CD4-positive, CD25-positive, alpha-beta regulatory T cell (primary cell): ENCODE results near the gene NXPH3. TPM values are rescaled to one million over a fixed set of nuclear protein-coding genes. Genes with fewer than 3 reads are reported as not detected.
A peak's percentile ranks its signal among the peaks of the same experiment; 100 is the strongest.

ENCODE experiments used
- ATAC-seq, 2 donors: fragments of 150-1000 bp; cut with Tn5 transposase; one replicate each; pipeline ENCODE4 v1.10.0; 2021; ENCODE audit warnings: low read depth in 2 of 2, moderate number of reproducible peaks in 2 of 2, moderate library complexity in 1 of 2
- DNase-seq, 3 donors: peaks; one replicate each; pipeline versions ENCODE4 v3.0.0 to v3.0.0-alpha.2; 2012 to 2022; ENCODE audit warnings: mixed read lengths in 1 of 3
- H3K27ac ChIP-seq: one replicate; pipeline ENCODE4 v1.7.0; 2013; ENCODE audit warnings: mild to moderate bottlenecking, low read length; ENCODE audit not compliant: insufficient read depth, poor library complexity, severe bottlenecking
- H3K27me3 ChIP-seq: one replicate; pipeline ENCODE4 v1.7.0; 2013; ENCODE audit warnings: low read length; ENCODE audit not compliant: control insufficient read depth, insufficient read depth
- H3K36me3 ChIP-seq: one replicate; pipeline ENCODE4 v1.7.0; 2013; ENCODE audit warnings: mild to moderate bottlenecking, low read length, moderate library complexity; ENCODE audit not compliant: control insufficient read depth, insufficient read depth
- H3K4me1 ChIP-seq: 2 replicates; pipeline ENCODE4 v1.7.0; 2013; ENCODE audit warnings: mild to moderate bottlenecking, low read length; ENCODE audit not compliant: insufficient read depth, control insufficient read depth, poor library complexity, severe bottlenecking
- H3K4me3 ChIP-seq: one replicate; pipeline ENCODE4 v1.7.0; 2013; ENCODE audit warnings: low read depth, mild to moderate bottlenecking, low read length, moderate library complexity
- H3K9me3 ChIP-seq, 2 experiments: 1 replicate in 1 of 2; 2 replicates in 1 of 2; pipeline ENCODE4 v1.7.0; 2013; ENCODE audit warnings: low read length in 2 of 2, mild to moderate bottlenecking in 1 of 2, moderate library complexity in 1 of 2; ENCODE audit not compliant: control insufficient read depth in 2 of 2
- H3K27ac Mint-ChIP-seq, 3 donors: one replicate each; pipeline ENCODE4 v1.8.0; 2020 to 2022; ENCODE audit warnings: mild to moderate bottlenecking in 3 of 3, mixed read lengths in 3 of 3, moderate library complexity in 2 of 3
- H3K27me3 Mint-ChIP-seq: one replicate; pipeline ENCODE4 v1.8.0; 2022; ENCODE audit warnings: mild to moderate bottlenecking, mixed read lengths
- H3K36me3 Mint-ChIP-seq: one replicate; pipeline ENCODE4 v1.8.0; 2020; ENCODE audit warnings: mixed read lengths
- H3K4me1 Mint-ChIP-seq, 4 donors: one replicate each; pipeline ENCODE4 v1.8.0; 2020 to 2022; ENCODE audit warnings: mixed read lengths in 4 of 4, mild to moderate bottlenecking in 1 of 4
- H3K4me3 Mint-ChIP-seq, 4 donors: one replicate each; pipeline ENCODE4 v1.8.0; 2020 to 2022; ENCODE audit warnings: mild to moderate bottlenecking in 4 of 4, mixed read lengths in 4 of 4, moderate library complexity in 3 of 4
- H3K9me3 Mint-ChIP-seq, 7 donors: one replicate each; pipeline ENCODE4 v1.8.0; 2020 to 2022; ENCODE audit warnings: mixed read lengths in 7 of 7, mild to moderate bottlenecking in 3 of 7, moderate library complexity in 2 of 7
- polyA plus RNA-seq, 4 donors: library from polyadenylated mRNA; unstranded; fragments of 300-500 nt; fragmentation: Illumina TruSeq; gene quantifications; one replicate each; pipeline ENCODE4 v1.2.3, GENCODE V29; 2021
- total RNA-seq: library from RNA; stranded (reverse); gene quantifications from one replicate; pipeline ENCODE4 v1.2.3, GENCODE V29; 2022

The NXPH3 gene
- total and polyA plus RNA-seq, 5 donors from 2014 or later = not detected

DNA sequence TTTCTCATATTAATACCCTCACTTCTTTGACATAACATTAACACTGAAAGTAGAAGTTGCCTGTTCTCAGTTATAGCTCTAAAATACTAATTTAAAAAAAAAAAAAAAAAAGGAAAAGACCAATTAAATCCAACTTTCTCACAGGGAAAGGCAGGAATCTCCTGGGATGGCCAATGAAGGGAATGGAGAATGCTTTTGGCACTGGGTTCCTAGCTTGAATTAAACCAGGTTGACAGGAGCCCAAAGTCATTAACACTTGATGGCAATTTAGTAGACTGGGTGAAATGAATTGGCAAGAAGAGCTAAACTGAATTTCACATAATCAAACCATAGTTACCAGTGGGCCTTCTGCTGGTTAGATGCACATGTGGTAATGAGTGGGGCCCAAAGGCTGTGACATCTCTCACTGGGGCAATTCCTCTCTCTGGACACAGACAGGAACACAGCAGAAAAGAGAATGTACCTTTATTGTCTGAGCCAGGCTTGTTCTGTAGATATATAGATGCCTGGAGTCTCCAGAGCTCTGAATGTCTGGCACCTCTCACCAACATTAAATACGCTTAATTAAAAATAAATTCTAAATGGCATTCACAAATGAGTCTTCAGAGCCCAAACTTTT, 37.6 kb downstream of the NXPH3 start:
- DNase-seq = no peak
- no peak for ATAC-seq
- Mint-ChIP-seq H3K4me1 (peaks cover 15 to 31% (median 27%) of the 10 kb centered on the region in 4 donors), H3K9me3 (no peaks in the 10 kb centered on the region), H3K4me3 (no peak overlapping the region), H3K27me3 (no peaks in the 10 kb centered on the region), H3K27ac (peak overlapping the region in 1 of 3 donors; percentile 47), H3K36me3 (peaks cover 42% of the 10 kb centered on the region)
- Histone ChIP-seq H3K36me3 (peaks cover 68% of the 10 kb centered on the region), H3K27ac (no peak overlapping the region), H3K27me3 (no peaks in the 10 kb centered on the region), H3K4me3 (no peak overlapping the region), H3K4me1 (peaks cover 5% of the 10 kb centered on the region), H3K9me3 (no peaks in the 10 kb centered on the region)

DNA sequence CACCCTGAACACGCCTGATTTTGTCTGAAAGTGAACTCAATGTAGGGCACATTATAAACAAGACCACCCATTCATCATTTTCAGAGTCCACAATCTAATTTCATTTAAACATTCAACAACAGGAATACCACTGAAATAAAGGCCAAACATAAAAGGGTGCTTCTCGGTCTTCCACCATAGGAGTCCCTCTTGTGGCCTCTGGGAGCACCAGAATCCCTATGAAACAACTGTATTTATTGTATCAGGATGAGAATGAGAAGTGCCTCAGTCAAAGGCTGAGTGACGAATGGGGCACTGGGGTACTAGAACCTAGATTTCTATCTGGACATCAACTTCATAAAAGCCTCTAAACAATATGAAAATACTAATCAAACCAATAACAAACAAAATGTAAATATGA, 40.4 kb downstream of the NXPH3 start:
- peaks cover 47% of the 10 kb centered on the region for H3K36me3 Mint-ChIP-seq

DNA sequence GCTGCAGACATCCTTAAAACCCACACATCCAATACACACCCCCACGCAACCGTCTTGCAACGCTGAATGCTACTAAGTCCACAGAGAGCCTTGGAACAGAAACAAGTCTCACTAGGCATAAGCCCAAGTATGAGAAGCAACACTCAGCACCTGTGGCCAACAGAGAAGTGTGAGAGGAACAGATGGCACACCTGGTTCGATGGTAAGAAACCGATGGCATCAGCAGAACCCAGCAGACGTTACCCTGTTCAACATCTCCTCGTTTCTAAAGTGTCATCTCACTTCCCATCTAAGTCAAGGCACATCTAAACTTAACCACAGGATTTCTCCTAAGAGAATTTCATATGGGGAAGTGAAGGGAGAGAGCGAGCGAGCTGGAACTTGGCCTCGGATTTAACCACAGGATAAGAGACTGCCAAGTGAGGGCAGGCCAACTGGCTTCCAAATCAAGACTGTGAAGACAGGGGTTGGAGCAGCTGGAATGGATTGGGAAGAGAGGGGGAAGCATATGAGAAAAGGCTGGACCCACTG, 41.0 kb downstream of the NXPH3 start:
- peak overlapping the region; percentile 62 to 92 (median 76) for H3K27ac Mint-ChIP-seq

More for the DNA sequence above, 40.4 kb downstream of the NXPH3 start:
- no peaks in the 10 kb centered on the region for H3K27me3 Mint-ChIP-seq
- H3K4me3 Mint-ChIP-seq = no peak overlapping the region
- no peak overlapping the region for H3K27ac ChIP-seq
- H3K27me3 ChIP-seq = no peaks in the 10 kb centered on the region
- H3K27ac Mint-ChIP-seq = peak overlapping the region in 2 of 3 donors; percentile 29 to 76
- no peak overlapping the region for H3K4me3 ChIP-seq
- no peaks in the 10 kb centered on the region for H3K9me3 Mint-ChIP-seq
- peaks cover 10% of the 10 kb centered on the region for H3K4me1 ChIP-seq
- DNase-seq = no peak
- no peak for ATAC-seq
- H3K9me3 ChIP-seq = no peaks in the 10 kb centered on the region
- peaks cover 63% of the 10 kb centered on the region for H3K36me3 ChIP-seq
- peaks cover 22 to 41% (median 35%) of the 10 kb centered on the region in 4 donors for H3K4me1 Mint-ChIP-seq

DNA sequence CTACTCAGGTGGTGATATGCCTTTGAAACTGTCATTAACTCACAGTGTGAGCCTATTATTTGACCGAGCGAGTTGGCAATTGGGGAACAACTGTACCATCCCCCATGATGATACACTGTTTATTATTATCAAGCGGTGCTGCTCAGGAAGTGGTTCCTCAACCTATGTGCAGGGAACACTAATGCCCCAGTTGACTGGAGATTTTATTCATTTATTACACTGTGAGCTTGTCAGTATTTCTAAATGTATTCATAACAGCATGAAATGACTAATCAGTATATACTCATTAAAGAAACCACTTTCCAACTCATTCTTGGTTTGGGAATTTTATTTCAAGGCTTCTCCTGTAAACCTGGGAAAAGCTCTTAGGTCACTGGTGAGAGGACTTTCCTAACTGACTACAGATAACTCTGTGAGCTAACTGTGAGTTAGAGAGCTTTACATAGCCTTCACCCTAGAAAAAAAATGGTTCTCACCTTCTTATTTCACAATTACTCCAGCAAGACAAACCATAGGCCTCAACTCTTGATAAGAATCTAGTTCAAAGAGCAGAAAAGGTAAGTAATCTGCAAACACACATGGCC, 42.4 kb downstream of the NXPH3 start:
- Mint-ChIP-seq H3K27ac (peak overlapping the region; percentile 77 to 80 (median 79)), H3K27me3 (no peaks in the 10 kb centered on the region), H3K4me1 (peaks cover 24 to 55% (median 39%) of the 10 kb centered on the region in 4 donors), H3K36me3 (peaks cover 49% of the 10 kb centered on the region), H3K9me3 (no peaks in the 10 kb centered on the region), H3K4me3 (no peak overlapping the region)
- Histone ChIP-seq H3K27ac (peak overlapping the region; percentile 16), H3K9me3 (no peaks in the 10 kb centered on the region), H3K4me1 (peaks cover 10% of the 10 kb centered on the region), H3K27me3 (no peaks in the 10 kb centered on the region), H3K36me3 (peaks cover 69% of the 10 kb centered on the region), H3K4me3 (peak overlapping the region; percentile 2)
- DNase-seq (peak in 2 of 3 donors; percentile 3 to 15), ATAC-seq (peak in 1 of 2 donors; percentile 52)

More for the DNA sequence above, 41.0 kb downstream of the NXPH3 start:
- Mint-ChIP-seq H3K9me3 (no peaks in the 10 kb centered on the region), H3K36me3 (peaks cover 44% of the 10 kb centered on the region), H3K27me3 (no peaks in the 10 kb centered on the region), H3K4me3 (peak overlapping the region in 1 of 4 donors; percentile 43), H3K4me1 (peaks cover 23 to 44% (median 36%) of the 10 kb centered on the region in 4 donors)
- no peak overlapping the region for H3K4me3 ChIP-seq
- no peak overlapping the region for H3K27ac ChIP-seq
- no peaks in the 10 kb centered on the region for H3K9me3 ChIP-seq
- H3K36me3 ChIP-seq = peaks cover 66% of the 10 kb centered on the region
- no peak for DNase-seq
- no peaks in the 10 kb centered on the region for H3K27me3 ChIP-seq
- H3K4me1 ChIP-seq = peaks cover 10% of the 10 kb centered on the region
- no peak for ATAC-seq

DNA sequence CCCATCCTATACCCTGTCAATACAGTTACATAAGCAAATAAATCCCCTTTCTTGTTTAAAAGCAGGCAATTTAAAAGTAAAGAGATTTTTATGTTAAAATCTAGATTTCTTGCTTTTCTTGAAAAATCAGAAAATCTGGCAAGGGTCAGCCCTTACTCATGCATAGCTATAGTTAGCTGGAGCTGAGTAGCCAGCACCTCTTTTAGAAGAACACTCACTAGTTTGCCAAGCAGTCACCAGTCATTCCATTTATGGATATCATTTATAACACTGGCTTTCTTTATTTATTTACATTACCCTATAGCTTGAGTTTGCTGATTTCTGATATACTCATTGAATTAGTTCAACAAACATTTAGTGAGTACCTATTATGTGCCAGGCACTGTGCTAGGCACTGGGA, 45.7 kb downstream of the NXPH3 start:
- Mint-ChIP-seq H3K4me3 (no peak overlapping the region), H3K36me3 (peaks cover 41% of the 10 kb centered on the region), H3K27ac (peak overlapping the region in 2 of 3 donors; percentile 2 to 38), H3K9me3 (no peaks in the 10 kb centered on the region), H3K4me1 (peaks cover 31 to 62% (median 43%) of the 10 kb centered on the region in 4 donors), H3K27me3 (no peaks in the 10 kb centered on the region)
- Histone ChIP-seq H3K4me1 (peaks cover 10% of the 10 kb centered on the region), H3K36me3 (peaks cover 43% of the 10 kb centered on the region), H3K27me3 (no peaks in the 10 kb centered on the region), H3K4me3 (no peak overlapping the region), H3K9me3 (no peaks in the 10 kb centered on the region), H3K27ac (no peak overlapping the region)
- ATAC-seq = no peak
- DNase-seq = no peak

DNA sequence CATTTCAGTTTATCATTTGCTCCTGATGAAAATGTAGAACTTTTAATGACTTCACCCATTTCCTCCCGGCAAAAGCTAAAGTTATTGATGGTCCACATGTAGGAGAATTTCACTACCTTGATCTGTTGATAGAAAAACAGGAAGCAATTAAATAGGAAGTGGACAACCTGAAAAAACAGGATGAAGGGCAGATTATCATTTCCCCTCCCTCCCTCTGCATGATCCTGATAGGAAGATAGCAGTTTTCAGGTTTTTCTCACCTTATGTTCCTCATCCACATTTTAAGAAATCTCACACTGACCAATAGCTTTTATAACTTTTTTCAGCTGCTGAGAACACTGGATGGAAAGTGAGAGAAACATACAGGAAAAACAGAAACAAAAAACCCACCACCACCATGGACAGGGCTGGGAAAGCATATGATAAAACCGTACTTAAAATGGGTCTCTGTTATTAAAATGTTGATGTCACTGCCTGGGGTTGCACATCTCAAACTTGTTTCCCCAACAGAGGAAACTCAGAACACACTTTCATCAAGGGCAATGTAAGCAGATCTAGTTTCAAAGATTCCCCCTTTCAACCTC, 46.4 kb downstream of the NXPH3 start:
- H3K27ac ChIP-seq = no peak overlapping the region
- peaks cover 37% of the 10 kb centered on the region for H3K36me3 ChIP-seq
- Mint-ChIP-seq H3K27me3 (no peaks in the 10 kb centered on the region), H3K27ac (peak overlapping the region; percentile 17 to 70 (median 38)), H3K9me3 (no peaks in the 10 kb centered on the region), H3K36me3 (peaks cover 35% of the 10 kb centered on the region), H3K4me1 (peaks cover 28 to 60% (median 39%) of the 10 kb centered on the region in 4 donors), H3K4me3 (no peak overlapping the region)
- DNase-seq (no peak), ATAC-seq (no peak)
- no peaks in the 10 kb centered on the region for H3K9me3 ChIP-seq
- peaks cover 10% of the 10 kb centered on the region for H3K4me1 ChIP-seq
- no peak overlapping the region for H3K4me3 ChIP-seq
- no peaks in the 10 kb centered on the region for H3K27me3 ChIP-seq

DNA sequence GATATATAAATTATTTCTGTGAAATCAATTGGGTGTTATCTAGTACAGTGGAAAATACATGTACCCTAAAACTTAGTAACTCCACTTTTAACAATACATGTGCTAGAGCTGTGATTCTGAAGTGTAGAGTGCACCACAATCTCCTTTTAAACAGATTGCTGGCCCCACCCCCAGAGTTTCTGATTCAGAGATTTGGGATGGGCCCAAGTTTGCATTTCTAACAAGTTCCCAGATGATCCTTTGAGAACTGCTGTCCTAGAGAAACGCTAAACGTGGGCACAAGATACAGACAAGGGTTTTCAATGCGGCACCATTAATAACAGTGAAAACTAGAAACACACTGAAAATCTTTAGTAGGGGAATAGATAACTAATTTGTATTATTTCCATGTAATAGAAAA, 49.2 kb downstream of the NXPH3 start:
- no peak for DNase-seq
- H3K4me1 Mint-ChIP-seq = peaks cover 27 to 59% (median 38%) of the 10 kb centered on the region in 4 donors
- no peak overlapping the region for H3K4me3 Mint-ChIP-seq

More for the DNA sequence above, 49.2 kb downstream of the NXPH3 start:
- Mint-ChIP-seq H3K36me3 (peaks cover 24% of the 10 kb centered on the region), H3K9me3 (no peaks in the 10 kb centered on the region), H3K27me3 (no peaks in the 10 kb centered on the region), H3K27ac (no peak overlapping the region)
- no peaks in the 10 kb centered on the region for H3K9me3 ChIP-seq
- ATAC-seq = no peak
- H3K4me3 ChIP-seq = no peak overlapping the region
- H3K27me3 ChIP-seq = no peaks in the 10 kb centered on the region
- no peaks in the 10 kb centered on the region for H3K4me1 ChIP-seq
- H3K36me3 ChIP-seq = peaks cover 30% of the 10 kb centered on the region
- H3K27ac ChIP-seq = no peak overlapping the region
